Measurements from ENCODE around the gene NPAS2. TPM values are rescaled to one million over a fixed set of nuclear protein-coding genes. Genes with fewer than 3 reads are reported as not detected.

Gene NPAS2
- total RNA-seq, 3 donors from 2014 or later (not counting 1 experiment from before 2014, with no cell fraction given): not detected

GRCh38 chr2:100776445-100776844 lies 43.5 kb upstream of the NPAS2 start:
- no peaks in the 10 kb centered on the region for H3K4me1 ChIP-seq (ENCODE audit: control insufficient read depth, insufficient read depth, low read length)
- H3K27ac Mint-ChIP-seq: no peak overlapping the region
- ATAC-seq: no peak
- no peak for TF ChIP-seq CTCF (IDR thresholded peaks at IDR 0.05)
- H3K4me3 Mint-ChIP-seq: no peak overlapping the region
- intact Hi-C loops (cut with micrococcal nuclease): no loop called here
- no peak for DNase-seq
- H3K27me3 Mint-ChIP-seq (ENCODE audit: low read depth in 2 of 2): peaks cover 13 to 17% of the 10 kb centered on the region in 2 donors
- H3K36me3 Mint-ChIP-seq: no peaks in the 10 kb centered on the region
- H3K4me1 Mint-ChIP-seq: no peaks in the 10 kb centered on the region
- no peaks in the 10 kb centered on the region for H3K36me3 ChIP-seq (ENCODE audit: control insufficient read depth, insufficient read depth, low read length)
- H3K4me3 ChIP-seq (ENCODE audit: low read length): no peak overlapping the region
- no peaks in the 10 kb centered on the region for H3K27me3 ChIP-seq (ENCODE audit: control insufficient read depth, insufficient read depth, low read length)
- H3K9me3 ChIP-seq (ENCODE audit: control insufficient read depth, insufficient read depth, low read length): no peaks in the 10 kb centered on the region
- no peaks in the 10 kb centered on the region for H3K9me3 Mint-ChIP-seq
- H3K27ac ChIP-seq (ENCODE audit: low read length): no peak overlapping the region

- H3K4me1 ChIP-seq (ENCODE audit: control insufficient read depth, insufficient read depth, low read length): no peaks in the 10 kb centered on the region
- H3K36me3 ChIP-seq (ENCODE audit: control insufficient read depth, insufficient read depth, low read length): no peaks in the 10 kb centered on the region
- DNase-seq: no peak
- no peak overlapping the region for H3K27ac ChIP-seq (ENCODE audit: low read length)
- no peak for TF ChIP-seq CTCF (IDR thresholded peaks at IDR 0.05)
- H3K9me3 ChIP-seq (ENCODE audit: control insufficient read depth, insufficient read depth, low read length): no peaks in the 10 kb centered on the region
- Mint-ChIP-seq H3K4me1 (no peaks in the 10 kb centered on the region), H3K4me3 (no peak overlapping the region), H3K27me3 (ENCODE audit: low read depth in 2 of 2) (peaks cover 12 to 13% of the 10 kb centered on the region in 2 donors), H3K36me3 (no peaks in the 10 kb centered on the region), H3K27ac (no peak overlapping the region), H3K9me3 (no peaks in the 10 kb centered on the region)
- no peaks in the 10 kb centered on the region for H3K27me3 ChIP-seq (ENCODE audit: control insufficient read depth, insufficient read depth, low read length)
- 85% methylated on average over 12 of the region's 12 CpGs for WGBS (ENCODE audit: insufficient coverage)
- intact Hi-C loops (cut with micrococcal nuclease): no loop called here
- no peak for ATAC-seq
- no peak overlapping the region for H3K4me3 ChIP-seq (ENCODE audit: low read length)
Measured at GRCh38 chr2:100778637-100779450, 41.1 kb upstream of the NPAS2 start.

GRCh38 chr2:100779908-100780202 lies 40.1 kb upstream of the NPAS2 start:
- Histone ChIP-seq H3K27ac (ENCODE audit: low read length) (no peak overlapping the region), H3K27me3 (ENCODE audit: control insufficient read depth, insufficient read depth, low read length) (no peaks in the 10 kb centered on the region), H3K36me3 (ENCODE audit: control insufficient read depth, insufficient read depth, low read length) (no peaks in the 10 kb centered on the region), H3K9me3 (ENCODE audit: control insufficient read depth, insufficient read depth, low read length) (no peaks in the 10 kb centered on the region), H3K4me1 (ENCODE audit: control insufficient read depth, insufficient read depth, low read length) (no peaks in the 10 kb centered on the region), H3K4me3 (ENCODE audit: low read length) (no peak overlapping the region)
- DNase-seq (no peak), ATAC-seq (no peak)
- WGBS (ENCODE audit: insufficient coverage): 82% methylated on average over 3 of the region's 3 CpGs
- peaks cover 5 to 7% of the 10 kb centered on the region in 2 donors for H3K27me3 Mint-ChIP-seq (ENCODE audit: low read depth in 2 of 2)
- no peak overlapping the region for H3K4me3 Mint-ChIP-seq
- no peaks in the 10 kb centered on the region for H3K9me3 Mint-ChIP-seq
- H3K27ac Mint-ChIP-seq: no peak overlapping the region
- no peak for TF ChIP-seq CTCF (IDR thresholded peaks at IDR 0.05)
- intact Hi-C loops (cut with micrococcal nuclease): no loop called here
- no peaks in the 10 kb centered on the region for H3K36me3 Mint-ChIP-seq
- H3K4me1 Mint-ChIP-seq: no peaks in the 10 kb centered on the region

Measured in natural killer cell (primary cell).